GM12878 (cell line): Measurements from ENCODE around the gene KRTAP10-8. TPM values are rescaled to one million over a fixed set of nuclear protein-coding genes. Genes with fewer than 3 reads are reported as not detected.
"Not testable (repeated sequence)": the region's sequence is repeated elsewhere in the genome, so short reads cannot be mapped to it uniquely, and the experiment has no call there.

Source experiments
- ATAC-seq: fragments of 200-7000 bp; cut with Tn5 transposase; 3 replicates; pipeline ENCODE4 v1.9.1; 2020; ENCODE audit warnings: mild to moderate bottlenecking, moderate library complexity
- BruUV-seq: library from RNA; stranded (reverse); fragments of 400-500 nt; replicated peaks from 2 replicates; lab custom pipeline; 2021; lab: Mats Ljungman, UMichigan
- CTCF ChIA-PET: fragments of 300-600 bp; sonication (Branson Sonifier 250); formaldehyde crosslinking; extraction: SDS; loops from one replicate; lab custom pipeline; 2021; ENCODE audit warnings: inconsistent platforms; lab: Yijun Ruan, JAX
- POLR2A ChIA-PET: fragments of 350-600 bp; formaldehyde crosslinking; extraction: SDS; loops from one replicate; lab custom pipeline; 2021; ENCODE audit warnings: inconsistent platforms; lab: Charles Lee
- RAD21 ChIA-PET: fragments of 300-600 bp; sonication (Branson Sonifier 250); formaldehyde crosslinking; loops from one replicate; lab custom pipeline; 2023; ENCODE audit warnings: antibody characterized with exemption; ENCODE audit not compliant: unreplicated experiment; lab: Charles Lee
- SMC1A ChIA-PET: fragments of 300-600 bp; sonication (Branson Sonifier 250); formaldehyde crosslinking; loops from one replicate; lab custom pipeline; 2023; ENCODE audit not compliant: unreplicated experiment, uncharacterized antibody; lab: Charles Lee
- DNase-seq: peaks from one replicate; pipeline ENCODE4 v3.0.0-alpha.2; 2011; ENCODE audit warnings: low read depth, low spot score
- FAIRE-seq: peaks from 3 replicates; lab custom pipeline; 2011; peaks lifted over from hg19 to GRCh38; lab: Jason Lieb, UNC
- H2AFZ ChIP-seq: 2 replicates; pipeline ENCODE4 v1.6.0; 2011; ENCODE audit warnings: low read depth, low read length, control low read depth; ENCODE audit not compliant: control insufficient read depth
- H3K27ac ChIP-seq: 2 replicates; pipeline ENCODE4 v1.5.1; 2011; ENCODE audit warnings: control low read depth; ENCODE audit not compliant: control insufficient read depth, insufficient read depth
- H3K27me3 ChIP-seq, 2 experiments: replicated peaks in 1 of 2; 2 replicates each; pipeline versions ENCODE4 v1.6.0 to v1.6.1; 2011; ENCODE audit warnings: low read length in 1 of 2; ENCODE audit not compliant: control insufficient read depth in 2 of 2, insufficient read depth in 2 of 2
- H3K36me3 ChIP-seq, 2 experiments: 2 replicates each; pipeline ENCODE4 v1.5.1; 2011; ENCODE audit warnings: low read length in 1 of 2; ENCODE audit not compliant: control insufficient read depth in 2 of 2, insufficient read depth in 2 of 2
- H3K4me1 ChIP-seq: 2 replicates; pipeline ENCODE4 v1.6.1; 2011; ENCODE audit warnings: mild to moderate bottlenecking, low read length, moderate library complexity, mixed read lengths; ENCODE audit not compliant: control insufficient read depth, insufficient read depth
- H3K4me2 ChIP-seq: 2 replicates; pipeline ENCODE4 v1.6.0; 2011; ENCODE audit warnings: control low read depth; ENCODE audit not compliant: control insufficient read depth, insufficient read depth
- H3K4me3 ChIP-seq: fragments of 200-600 bp; sonication (generic); 2 replicates; pipeline ENCODE4 v1.5.1; 2016
- H3K79me2 ChIP-seq: 2 replicates; pipeline ENCODE4 v1.6.0; 2011; ENCODE audit warnings: low read length; ENCODE audit not compliant: control insufficient read depth, insufficient read depth
- H3K9ac ChIP-seq: 2 replicates; pipeline ENCODE4 v1.8.0; 2011; ENCODE audit warnings: low read length, control low read depth, mixed read lengths; ENCODE audit not compliant: control insufficient read depth, insufficient read depth
- H3K9me3 ChIP-seq: replicated peaks from 3 replicates; pipeline ENCODE4 v1.5.1; 2011; ENCODE audit warnings: mild to moderate bottlenecking, low read length; ENCODE audit not compliant: control insufficient read depth, insufficient read depth
- H4K20me1 ChIP-seq: 2 replicates; pipeline ENCODE4 v1.6.0; 2011; ENCODE audit not compliant: control insufficient read depth, insufficient read depth
- SMAD1 ChIP-seq: fragments of 450-650 bp; IDR thresholded peaks from 2 replicates; pipeline ENCODE4 v1.6.1; 2018; ENCODE audit warnings: mild to moderate bottlenecking, low read depth; ENCODE audit not compliant: partially characterized antibody
- ZZZ3 ChIP-seq: IDR thresholded peaks from 2 replicates; pipeline ENCODE4 v1.6.1; 2011; ENCODE audit warnings: low read depth; ENCODE audit not compliant: control insufficient read depth, insufficient read length
- WGBS: methylation state at CpG from one replicate; pipeline ENCODE4 v1.1.6; 2016; ENCODE audit warnings: low lambda C conversion rate; ENCODE audit not compliant: insufficient replicate concordance, insufficient coverage; ENCODE audit errors: missing lambda C conversion rate; 5-methylcytosine and 5-hydroxymethylcytosine counted together
- in situ Hi-C: fragments of 300-500 bp; cut with MboI; formaldehyde crosslinking; loops from 9 replicates; pipeline ENCODE4 v1.14.3; 2018; ENCODE audit warnings: mixed read lengths
- intact Hi-C: fragments of 100-400 bp; cut with micrococcal nuclease; formaldehyde crosslinking; loops from one replicate; pipeline ENCODE4 v1.14.2; 2022; ENCODE audit not compliant: unreplicated experiment
- polyA plus RNA-seq, 11 experiments: library from polyadenylated mRNA; depleted of rRNA in 4 of 11; unstranded in 6 of 11; stranded (reverse) in 5 of 11; fragments of >200 nt; fragmentation: Nextera tagmentation in 4 of 11; fragmentation: Illumina TruSeq in 1 of 11; extraction: Ambion mirVana in 4 of 11; extraction: Trizol in 1 of 11; gene quantifications; 1 replicate in 1 of 11; 2 replicates in 10 of 11; pipeline versions ENCODE4 v1.2.1 to v1.2.3, GENCODE V29; 2011 to 2016; ENCODE audit warnings: inconsistent platforms in 2 of 11, missing spikeins in 2 of 11, low read depth in 1 of 11
- total RNA-seq, 4 experiments: library from RNA; depleted of rRNA in 3 of 4; stranded (reverse); fragments of >200 nt in 3 of 4; fragmentation: Illumina TruSeq in 1 of 4; extraction: Trizol in 1 of 4; gene quantifications; 2 replicates each; pipeline versions ENCODE4 v1.2.1 to v1.2.3, GENCODE V29; 2013 to 2021

Gene KRTAP10-8
- total and polyA plus RNA-seq, 10 of the 15 experiments (the other 5 are each of a cell fraction or from before 2014, with no cell fraction given): not detected

- ATAC-seq (no peak), FAIRE-seq (no peak), DNase-seq (no peak)
- no peak overlapping the region for H3K4me2 ChIP-seq
- H2AFZ ChIP-seq: no peak overlapping the region
- H3K4me3 ChIP-seq: no peak overlapping the region
- H3K27me3 ChIP-seq: no peaks in the 10 kb centered on the region
- ChIA-PET SMC1A (no interaction called here), CTCF (no interaction called here), POLR2A (no interaction called here), RAD21 (no interaction called here)
- in situ Hi-C loops (no loop called here), intact Hi-C loops (no loop called here)
- no peaks in the 10 kb centered on the region for H3K4me1 ChIP-seq
- no peak overlapping the region for H3K9ac ChIP-seq
- no peak for TF ChIP-seq SMAD1
- TF ChIP-seq ZZZ3: no peak
- no peaks in the 10 kb centered on the region for H3K36me3 ChIP-seq
- peaks cover 1% of the 10 kb centered on the region; the same call in 2 of the 3 replicates for H3K9me3 ChIP-seq
- H3K79me2 ChIP-seq: no peaks in the 10 kb centered on the region
- 37% methylated on average over 15 of the region's 15 CpGs for WGBS
- no peaks in the 10 kb centered on the region for H4K20me1 ChIP-seq
- BruUV-seq: no TSS peak
- no peak overlapping the region for H3K27ac ChIP-seq
Measured at GRCh38 chr21:44572959-44573583, 38.8 kb upstream of the KRTAP10-8 start.

DNA sequence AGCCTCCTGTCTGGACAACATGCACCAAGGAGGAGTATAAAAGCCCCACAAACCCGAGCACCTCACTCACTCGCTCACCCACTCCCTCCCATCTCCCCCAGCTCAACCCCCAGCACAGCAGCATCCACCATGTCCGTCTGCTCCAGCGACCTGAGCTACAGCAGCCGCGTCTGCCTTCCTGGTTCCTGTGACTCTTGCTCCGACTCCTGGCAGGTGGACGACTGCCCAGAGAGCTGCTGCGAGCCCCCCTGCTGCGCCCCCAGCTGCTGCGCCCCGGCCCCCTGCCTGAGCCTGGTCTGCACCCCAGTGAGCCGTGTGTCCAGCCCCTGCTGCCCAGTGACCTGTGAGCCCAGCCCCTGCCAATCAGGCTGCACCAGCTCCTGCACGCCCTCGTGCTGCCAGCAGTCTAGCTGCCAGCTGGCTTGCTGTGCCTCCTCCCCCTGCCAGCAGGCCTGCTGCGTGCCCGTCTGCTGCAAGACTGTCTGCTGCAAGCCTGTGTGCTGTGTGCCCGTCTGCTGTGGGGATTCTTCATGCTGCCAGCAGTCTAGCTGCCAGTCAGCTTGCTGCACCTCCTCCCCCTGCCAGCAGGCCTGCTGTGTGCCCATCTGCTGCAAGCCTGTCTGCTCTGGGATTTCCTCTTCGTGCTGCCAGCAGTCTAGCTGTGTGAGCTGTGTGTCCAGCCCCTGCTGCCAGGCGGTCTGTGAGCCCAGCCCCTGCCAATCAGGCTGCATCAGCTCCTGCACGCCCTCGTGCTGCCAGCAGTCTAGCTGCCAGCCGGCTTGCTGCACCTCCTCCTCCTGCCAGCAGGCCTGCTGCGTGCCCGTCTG is 38.0 kb upstream of the KRTAP10-8 start, which contains the start of gene KRTAP10-4:
Gene KRTAP10-4, plus strand, starts transcription at position 100 of the 827 bp plus-strand sequence. Its CDS starts 30 bp downstream, at position 130.
- ATAC-seq, CTCF ChIA-PET, H3K27me3 ChIP-seq, H3K79me2 ChIP-seq, DNase-seq, H3K4me2 ChIP-seq, POLR2A ChIA-PET, intact Hi-C loops, in situ Hi-C loops, RAD21 ChIA-PET, H3K4me3 ChIP-seq, FAIRE-seq, H3K27ac ChIP-seq, H3K9me3 ChIP-seq, SMC1A ChIA-PET, H3K9ac ChIP-seq, H3K36me3 ChIP-seq, H3K4me1 ChIP-seq, H4K20me1 ChIP-seq, BruUV-seq, H2AFZ ChIP-seq: not testable (repeated sequence)
- 24% methylated on average over 20 of the region's 25 CpGs for WGBS
